ENCODE data around the gene NEURL4. TPM values are rescaled to one million over a fixed set of nuclear protein-coding genes. Genes with fewer than 3 reads are reported as not detected.

NEURL4 gene
- total RNA-seq, 3 donors from 2014 or later (not counting 1 experiment from before 2014, with no cell fraction given) = 48.9 to 57.9 (median 51.4) TPM

DNA sequence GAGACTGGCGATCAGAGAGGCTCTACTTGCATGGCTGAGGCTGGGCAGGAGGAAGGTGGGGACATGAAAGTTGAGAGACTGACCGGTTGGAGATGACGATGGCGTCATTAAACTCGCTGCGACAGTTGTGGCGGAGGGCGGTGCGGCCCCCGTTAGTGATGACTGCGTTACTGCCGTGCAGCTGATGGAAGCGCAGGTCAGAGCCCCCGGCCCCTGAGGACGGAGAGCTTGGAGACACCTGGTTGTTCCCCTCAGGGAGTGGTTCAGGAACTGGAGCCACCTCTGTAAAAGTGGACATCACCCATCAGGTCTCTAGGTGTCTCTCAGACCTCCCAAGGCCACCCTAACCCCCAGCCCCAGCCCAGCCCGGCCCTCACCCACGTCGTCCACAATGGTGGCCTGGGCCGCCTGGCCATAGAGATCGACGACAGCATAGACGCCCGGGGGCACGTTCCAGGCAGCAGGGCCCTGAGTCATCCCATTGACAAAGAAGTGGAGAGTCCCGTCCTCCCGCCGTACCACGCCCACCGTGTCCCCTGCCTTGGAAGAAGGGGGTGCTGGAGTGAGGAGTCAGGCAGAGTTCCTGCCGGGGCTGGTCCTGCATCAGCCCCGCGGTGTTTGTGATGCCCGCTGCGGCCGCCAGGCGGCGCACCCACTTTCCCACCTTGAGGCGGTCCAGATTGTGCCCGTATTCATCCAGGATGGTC is 5.3 kb downstream of the NEURL4 start:
- H3K9me3 Mint-ChIP-seq = no peaks in the 10 kb centered on the region
- Histone ChIP-seq H3K27ac (ENCODE audit: low read length) (no peak overlapping the region), H3K27me3 (ENCODE audit: control insufficient read depth, insufficient read depth, low read length) (no peaks in the 10 kb centered on the region), H3K4me3 (ENCODE audit: low read length) (no peak overlapping the region), H3K36me3 (ENCODE audit: control insufficient read depth, insufficient read depth, low read length) (peaks cover 43% of the 10 kb centered on the region), H3K4me1 (ENCODE audit: control insufficient read depth, insufficient read depth, low read length) (peaks cover 14% of the 10 kb centered on the region), H3K9me3 (ENCODE audit: control insufficient read depth, insufficient read depth, low read length) (no peaks in the 10 kb centered on the region)
- peaks cover 11 to 25% of the 10 kb centered on the region in 2 donors for H3K4me1 Mint-ChIP-seq
- intact Hi-C loops (cut with micrococcal nuclease) = no loop called here
- H3K4me3 Mint-ChIP-seq = no peak overlapping the region
- 70% methylated on average over 39 of the region's 39 CpGs for WGBS (ENCODE audit: insufficient coverage)
- no peak overlapping the region for H3K27ac Mint-ChIP-seq
- H3K27me3 Mint-ChIP-seq (ENCODE audit: low read depth in 2 of 2) = no peaks in the 10 kb centered on the region
- peak in 2 of 3 donors; percentile 53 to 54 for ATAC-seq
- peak; percentile 66 to 79 for DNase-seq
- TF ChIP-seq, protein P1, sequence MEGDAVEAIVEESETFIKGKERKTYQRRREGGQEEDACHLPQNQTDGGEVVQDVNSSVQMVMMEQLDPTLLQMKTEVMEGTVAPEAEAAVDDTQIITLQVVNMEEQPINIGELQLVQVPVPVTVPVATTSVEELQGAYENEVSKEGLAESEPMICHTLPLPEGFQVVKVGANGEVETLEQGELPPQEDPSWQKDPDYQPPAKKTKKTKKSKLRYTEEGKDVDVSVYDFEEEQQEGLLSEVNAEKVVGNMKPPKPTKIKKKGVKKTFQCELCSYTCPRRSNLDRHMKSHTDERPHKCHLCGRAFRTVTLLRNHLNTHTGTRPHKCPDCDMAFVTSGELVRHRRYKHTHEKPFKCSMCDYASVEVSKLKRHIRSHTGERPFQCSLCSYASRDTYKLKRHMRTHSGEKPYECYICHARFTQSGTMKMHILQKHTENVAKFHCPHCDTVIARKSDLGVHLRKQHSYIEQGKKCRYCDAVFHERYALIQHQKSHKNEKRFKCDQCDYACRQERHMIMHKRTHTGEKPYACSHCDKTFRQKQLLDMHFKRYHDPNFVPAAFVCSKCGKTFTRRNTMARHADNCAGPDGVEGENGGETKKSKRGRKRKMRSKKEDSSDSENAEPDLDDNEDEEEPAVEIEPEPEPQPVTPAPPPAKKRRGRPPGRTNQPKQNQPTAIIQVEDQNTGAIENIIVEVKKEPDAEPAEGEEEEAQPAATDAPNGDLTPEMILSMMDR (IDR thresholded peaks at IDR 0.05) = peak; percentile 82
- H3K36me3 Mint-ChIP-seq = no peaks in the 10 kb centered on the region

DNA sequence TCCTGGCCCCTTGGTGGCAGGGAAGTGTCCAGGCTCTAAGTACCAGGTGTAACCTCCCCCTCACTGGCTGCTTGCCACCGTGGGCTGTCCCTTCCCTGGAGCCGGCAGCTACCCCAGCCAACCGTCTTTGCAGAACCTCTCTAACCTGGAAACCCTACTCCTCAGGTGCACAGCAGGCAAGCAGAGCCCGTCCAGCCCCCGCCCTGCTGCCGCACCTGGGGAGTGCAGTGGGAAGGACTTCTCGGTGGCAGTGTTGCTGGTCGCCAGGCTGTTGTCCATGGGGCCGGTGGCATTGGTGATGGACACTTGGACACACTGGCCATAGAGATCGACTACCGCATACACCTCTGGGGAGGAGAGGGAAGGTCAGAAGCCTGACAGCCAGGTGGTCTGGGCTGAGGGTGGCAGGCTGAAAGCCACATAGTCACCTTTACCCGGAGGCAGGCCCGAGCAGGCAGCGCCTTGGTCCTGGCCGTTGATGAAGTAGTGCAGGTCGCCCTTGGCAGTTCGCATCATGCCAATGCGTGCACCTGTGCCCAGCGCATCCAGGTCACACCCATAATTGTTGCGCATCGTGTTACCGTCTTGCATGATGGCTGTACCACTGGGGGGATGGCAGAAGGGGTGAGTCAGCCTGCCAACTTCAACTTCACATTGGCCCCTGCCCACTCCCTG is 6.5 kb downstream of the NEURL4 start:
- Histone ChIP-seq H3K27ac (ENCODE audit: low read length) (no peak overlapping the region), H3K4me1 (ENCODE audit: control insufficient read depth, insufficient read depth, low read length) (peaks cover 6% of the 10 kb centered on the region), H3K36me3 (ENCODE audit: control insufficient read depth, insufficient read depth, low read length) (peaks cover 49% of the 10 kb centered on the region), H3K9me3 (ENCODE audit: control insufficient read depth, insufficient read depth, low read length) (no peaks in the 10 kb centered on the region), H3K4me3 (ENCODE audit: low read length) (no peak overlapping the region), H3K27me3 (ENCODE audit: control insufficient read depth, insufficient read depth, low read length) (no peaks in the 10 kb centered on the region)
- ATAC-seq = no peak
- no peak for DNase-seq
- no peak overlapping the region for H3K27ac Mint-ChIP-seq
- intact Hi-C loops (cut with micrococcal nuclease) = no loop called here
- H3K9me3 Mint-ChIP-seq = no peaks in the 10 kb centered on the region
- WGBS (ENCODE audit: insufficient coverage) = 97% methylated on average over 22 of the region's 22 CpGs
- H3K27me3 Mint-ChIP-seq (ENCODE audit: low read depth in 2 of 2) = no peaks in the 10 kb centered on the region
- TF ChIP-seq, protein P1 (IDR thresholded peaks at IDR 0.05) = no peak
- H3K36me3 Mint-ChIP-seq = no peaks in the 10 kb centered on the region
- peaks cover 0 to 13% of the 10 kb centered on the region in 2 donors for H3K4me1 Mint-ChIP-seq
- H3K4me3 Mint-ChIP-seq = no peak overlapping the region

DNA sequence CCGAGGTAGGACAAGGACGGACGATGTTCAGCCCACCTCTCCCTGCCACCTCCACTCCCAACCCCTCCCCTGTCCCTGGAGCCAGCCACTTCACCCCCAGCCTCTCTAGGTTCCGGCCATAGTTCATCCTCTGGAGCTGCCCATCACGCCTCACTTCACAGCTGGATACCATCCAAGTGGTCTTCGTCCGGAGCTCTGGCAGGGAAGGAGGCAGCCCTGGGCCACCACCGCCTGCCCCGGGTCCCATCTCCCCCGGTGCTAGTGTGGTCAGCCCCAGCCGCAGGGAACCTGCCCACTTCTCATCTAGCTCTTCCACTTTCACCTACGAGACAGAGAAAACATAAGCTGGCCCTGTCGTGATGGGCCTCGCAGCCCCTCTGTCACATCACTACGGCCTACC is 7.7 kb downstream of the NEURL4 start:
- H3K27ac Mint-ChIP-seq = no peak overlapping the region
- intact Hi-C loops (cut with micrococcal nuclease) = no loop called here
- Histone ChIP-seq H3K36me3 (ENCODE audit: control insufficient read depth, insufficient read depth, low read length) (peaks cover 51% of the 10 kb centered on the region), H3K4me1 (ENCODE audit: control insufficient read depth, insufficient read depth, low read length) (peaks cover 6% of the 10 kb centered on the region), H3K27me3 (ENCODE audit: control insufficient read depth, insufficient read depth, low read length) (no peaks in the 10 kb centered on the region), H3K27ac (ENCODE audit: low read length) (no peak overlapping the region), H3K4me3 (ENCODE audit: low read length) (no peak overlapping the region), H3K9me3 (ENCODE audit: control insufficient read depth, insufficient read depth, low read length) (no peaks in the 10 kb centered on the region)
- no peaks in the 10 kb centered on the region for H3K9me3 Mint-ChIP-seq
- no peaks in the 10 kb centered on the region for H3K27me3 Mint-ChIP-seq (ENCODE audit: low read depth in 2 of 2)
- H3K36me3 Mint-ChIP-seq = no peaks in the 10 kb centered on the region
- ATAC-seq = no peak
- H3K4me1 Mint-ChIP-seq = peaks cover 0 to 5% of the 10 kb centered on the region in 2 donors
- no peak overlapping the region for H3K4me3 Mint-ChIP-seq
- TF ChIP-seq, protein P1 (IDR thresholded peaks at IDR 0.05) = no peak
- DNase-seq = no peak
- WGBS (ENCODE audit: insufficient coverage) = 96% methylated on average over 15 of the region's 15 CpGs
